SK-N-SH treated with all-trans-retinoic acid at 6 μM for 48 hours (cell line): Measurements from ENCODE around the gene ANKRD65.

Experiments used
- ARNTL ChIP-seq: fragments of 450-650 bp; formaldehyde crosslinking; IDR thresholded peaks from 2 replicates; pipeline ENCODE4 v1.5.0; 2020; ENCODE audit warnings: low read depth, mild to moderate bottlenecking, moderate library complexity, borderline replicate concordance
- CREB5 ChIP-seq: fragments of 250-450 bp; sonication (Bioruptor Pico); IDR thresholded peaks from 2 replicates; pipeline ENCODE4 v1.5.1; 2020; ENCODE audit warnings: low read depth, mild to moderate bottlenecking, moderate library complexity
- CSDC2 ChIP-seq: fragments of 250-450 bp; sonication (Bioruptor Pico); IDR thresholded peaks from 2 replicates; pipeline ENCODE4 v1.5.0; 2020; ENCODE audit warnings: mild to moderate bottlenecking, moderate library complexity
- PATZ1 ChIP-seq: fragments of 250-450 bp; sonication (Bioruptor Pico); IDR thresholded peaks from 2 replicates; pipeline ENCODE4 v1.8.0; 2020; ENCODE audit warnings: mild to moderate bottlenecking, moderate library complexity, borderline replicate concordance
- PPARA ChIP-seq: fragments of 250-450 bp; sonication (Bioruptor Pico); IDR thresholded peaks from 2 replicates; pipeline ENCODE4 v1.5.0; 2020; ENCODE audit warnings: mild to moderate bottlenecking, borderline replicate concordance
- RARB ChIP-seq: fragments of 250-450 bp; sonication (Bioruptor Pico); IDR thresholded peaks from 2 replicates; pipeline ENCODE4 v1.8.0; 2021; ENCODE audit warnings: mild to moderate bottlenecking, moderate library complexity
- ZFP3 ChIP-seq: fragments of 250-450 bp; sonication (Bioruptor Pico); IDR thresholded peaks from 2 replicates; pipeline ENCODE4 v1.5.0; 2020; ENCODE audit warnings: mild to moderate bottlenecking, moderate library complexity
- ZNF70 ChIP-seq: fragments of 450-650 bp; formaldehyde crosslinking; IDR thresholded peaks from 2 replicates; pipeline ENCODE4 v1.5.0; 2020; ENCODE audit warnings: mild to moderate bottlenecking, moderate library complexity

DNA sequence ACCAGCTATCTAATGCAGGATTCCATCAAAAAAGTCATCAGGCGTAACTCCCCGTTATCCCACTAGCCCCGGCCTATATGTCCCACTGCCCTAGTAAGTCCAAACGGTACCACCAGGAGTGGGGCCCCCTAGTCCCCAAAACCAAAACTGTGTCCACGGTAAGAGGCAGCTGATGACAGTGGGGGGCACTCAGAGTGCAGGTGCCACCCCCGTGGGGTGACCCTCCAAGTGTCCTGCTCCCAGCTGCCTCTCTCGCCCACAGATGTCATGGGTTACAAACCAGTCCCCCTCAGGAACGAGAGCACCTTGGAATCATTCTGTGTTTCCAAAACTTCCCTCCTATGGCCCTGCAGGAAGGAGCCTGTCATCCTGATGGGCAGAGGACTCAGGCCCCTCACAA is 35.1 kb downstream of the ANKRD65 start:
- TF ChIP-seq PATZ1: no peak
- TF ChIP-seq ARNTL (CRISPR knock-in tag): no peak
- no peak for TF ChIP-seq RARB (CRISPR knock-in tag)
- no peak for TF ChIP-seq PPARA (CRISPR knock-in tag)
- no peak for TF ChIP-seq ZNF70 (CRISPR knock-in tag)
- TF ChIP-seq ZFP3 (CRISPR knock-in tag): no peak
- no peak for TF ChIP-seq CREB5 (CRISPR knock-in tag)
- TF ChIP-seq CSDC2 (CRISPR knock-in tag): no peak
